GM10847 (cell line): ENCODE measurements around the gene EFNA3.

ENCODE experiments used
- POLR2A ChIP-seq: IDR thresholded peaks from 2 replicates; pipeline ENCODE4 v1.6.1; 2011; ENCODE audit not compliant: insufficient read length; ENCODE audit errors: extremely low read depth

The EFNA3 gene, protein sequence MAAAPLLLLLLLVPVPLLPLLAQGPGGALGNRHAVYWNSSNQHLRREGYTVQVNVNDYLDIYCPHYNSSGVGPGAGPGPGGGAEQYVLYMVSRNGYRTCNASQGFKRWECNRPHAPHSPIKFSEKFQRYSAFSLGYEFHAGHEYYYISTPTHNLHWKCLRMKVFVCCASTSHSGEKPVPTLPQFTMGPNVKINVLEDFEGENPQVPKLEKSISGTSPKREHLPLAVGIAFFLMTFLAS

DNA sequence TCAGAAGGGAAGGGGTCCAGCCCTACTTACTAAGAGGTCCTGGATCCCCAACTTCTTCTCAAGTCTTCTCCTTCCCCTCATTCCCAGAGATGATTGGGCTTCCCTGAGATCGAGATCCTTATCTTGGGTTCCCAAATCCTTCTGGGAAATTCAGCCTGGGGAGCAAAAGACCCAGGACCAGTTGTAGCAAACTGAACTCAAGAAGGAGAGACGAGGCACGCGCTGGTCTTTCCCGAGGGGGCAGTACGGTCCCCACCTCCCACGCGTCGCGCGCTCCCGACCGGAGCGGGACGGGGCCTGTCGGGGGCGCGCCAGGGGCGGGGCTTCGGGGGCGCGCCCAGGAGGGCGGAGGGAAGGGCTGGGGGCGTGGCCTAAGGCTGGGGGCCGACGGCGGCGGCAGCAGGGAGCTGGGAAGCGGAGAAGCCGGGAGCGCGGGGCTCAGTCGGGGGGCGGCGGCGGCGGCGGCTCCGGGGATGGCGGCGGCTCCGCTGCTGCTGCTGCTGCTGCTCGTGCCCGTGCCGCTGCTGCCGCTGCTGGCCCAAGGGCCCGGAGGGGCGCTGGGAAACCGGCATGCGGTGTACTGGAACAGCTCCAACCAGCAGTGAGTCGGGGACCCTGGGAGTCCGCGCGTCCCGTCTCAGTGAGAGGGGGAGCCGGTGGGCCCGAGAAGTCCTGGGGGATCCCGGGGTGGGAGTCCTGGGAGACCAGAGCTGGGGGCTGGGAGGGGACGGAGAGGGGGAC, at the start of gene EFNA3:
EFNA3 (plus strand) TSS at position 369 of the 741 bp plus-strand sequence; CDS start at position 474, 105 bp downstream.
- TF ChIP-seq POLR2A = no peak

- no peak for TF ChIP-seq POLR2A
These were observed 49.0 kb upstream of the EFNA3 start for GRCh38 chr1:155029513-155030242.

- no peak for TF ChIP-seq POLR2A
These were observed 48.3 kb upstream of the EFNA3 start for GRCh38 chr1:155030243-155030795.

- no peak for TF ChIP-seq POLR2A
These were observed 47.7 kb upstream of the EFNA3 start for GRCh38 chr1:155030899-155031298.

DNA sequence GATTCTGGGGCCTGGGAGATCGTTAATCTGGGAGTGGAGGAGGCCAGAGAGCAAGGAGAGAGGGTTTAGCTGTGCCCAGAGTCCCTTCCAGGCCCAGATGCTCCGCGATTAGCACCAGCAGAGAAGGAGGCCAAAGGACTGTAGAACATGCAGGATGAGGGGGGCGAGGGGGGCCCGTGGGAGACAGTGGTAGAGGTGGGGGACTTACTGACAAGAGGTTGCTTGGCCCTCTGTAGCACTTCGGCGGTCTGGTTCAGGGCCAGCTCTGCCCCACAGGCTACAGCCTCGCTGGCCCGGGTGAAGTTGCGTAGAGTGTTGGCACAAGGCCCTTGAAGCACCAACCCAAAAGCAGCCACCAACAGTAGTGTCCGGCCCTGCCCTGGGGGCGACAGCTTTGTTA, 45.8 kb upstream of the EFNA3 start:
- no peak for TF ChIP-seq POLR2A

- TF ChIP-seq POLR2A = no peak
These were observed 45.1 kb upstream of the EFNA3 start, which contains the start of the genes DCST1 and DCST2 for GRCh38 chr1:155033524-155033923. Gene DCST1, plus strand, starts transcription at chr1:155033824. Its CDS starts 213 bp downstream, at chr1:155034037. Gene DCST2, minus strand, starts transcription at chr1:155033781. Its CDS starts 80 bp downstream, at chr1:155033701.

DNA sequence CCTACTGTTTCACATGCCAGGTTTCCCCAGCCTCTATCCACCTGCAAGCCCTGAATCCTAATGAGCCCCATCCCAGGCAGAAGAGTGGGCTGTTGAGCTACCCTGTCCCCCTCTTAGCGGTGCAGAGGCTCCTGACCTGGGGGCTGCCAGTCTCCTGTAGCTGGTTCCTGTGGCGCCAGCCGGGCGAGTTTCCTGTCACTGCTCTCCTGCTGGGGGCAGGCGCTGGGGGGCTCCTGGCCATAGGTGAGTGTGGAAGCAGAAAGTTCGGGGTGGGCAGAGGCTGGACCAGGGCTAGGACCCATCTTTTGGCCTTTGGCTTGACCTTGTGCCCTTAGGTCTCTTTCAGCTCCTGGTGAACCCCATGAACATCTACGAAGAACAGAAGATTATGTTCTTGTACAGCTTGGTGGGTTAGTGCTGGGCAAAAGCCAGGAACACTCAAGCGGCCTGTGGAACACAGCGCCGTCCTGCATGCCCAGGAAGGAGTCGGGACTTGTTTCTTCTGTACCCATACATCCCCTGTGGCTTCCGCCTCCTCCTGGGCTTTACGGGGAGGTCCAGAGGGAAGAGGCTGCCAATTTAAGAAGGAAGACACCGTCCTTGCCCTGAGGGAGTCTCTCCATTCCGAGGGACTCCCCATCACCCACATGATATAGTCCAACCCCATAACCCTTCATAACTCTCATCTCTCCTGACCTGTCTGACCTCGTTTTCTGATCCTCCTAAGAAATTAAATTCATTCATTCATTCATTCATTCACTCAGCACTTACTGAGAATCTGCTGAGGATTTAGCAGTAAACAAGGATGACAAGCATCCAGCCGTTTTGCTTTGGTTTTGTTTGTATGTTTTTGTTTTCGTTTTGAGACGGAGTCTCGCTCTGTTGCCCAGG, 44.1 kb upstream of the EFNA3 start:
- no peak for TF ChIP-seq POLR2A

- no peak for TF ChIP-seq POLR2A
These were observed 42.7 kb upstream of the EFNA3 start for GRCh38 chr1:155035936-155036335.

DNA sequence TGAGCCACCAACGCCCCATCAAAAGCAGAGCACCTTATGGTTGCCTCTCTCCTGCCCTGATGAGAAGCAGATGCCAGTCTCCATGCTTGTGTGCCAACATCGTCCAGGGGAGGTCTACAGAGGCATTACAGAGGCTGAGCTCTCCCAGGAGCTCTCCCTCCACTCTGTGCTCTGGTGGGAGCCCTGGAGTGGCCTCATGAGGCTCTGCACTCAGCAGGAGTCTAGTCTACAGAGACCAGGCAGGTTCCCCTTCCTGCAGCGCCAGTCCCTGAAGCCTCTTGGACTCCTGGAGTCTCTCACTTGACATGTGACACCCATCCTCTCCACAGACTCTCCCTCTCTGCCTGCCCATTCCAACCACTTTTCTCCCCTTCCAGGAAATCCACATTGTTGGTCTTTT, 41.6 kb upstream of the EFNA3 start:
- TF ChIP-seq POLR2A = no peak

- TF ChIP-seq POLR2A = no peak
These were observed 40.7 kb upstream of the EFNA3 start for GRCh38 chr1:155037851-155038441.

- no peak for TF ChIP-seq POLR2A
These were observed 39.9 kb upstream of the EFNA3 start for GRCh38 chr1:155038602-155039307.

DNA sequence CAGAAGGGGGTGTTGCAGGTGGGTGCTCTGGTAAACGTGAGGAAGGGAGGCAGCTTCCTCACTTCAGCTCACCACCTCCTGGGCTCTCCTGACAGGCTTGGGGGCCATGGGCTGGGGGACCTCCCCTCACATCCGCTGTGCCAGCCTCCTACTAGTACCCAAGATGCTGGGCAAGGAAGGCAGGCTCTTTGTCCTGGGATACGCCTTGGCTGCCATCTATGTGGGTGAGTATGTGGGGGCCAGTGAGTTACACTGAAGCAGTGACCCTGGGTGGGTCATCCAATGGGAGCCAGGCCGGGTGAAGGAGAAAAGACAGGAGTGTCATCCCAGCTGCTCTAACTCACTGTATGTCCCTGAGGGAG, 39.3 kb upstream of the EFNA3 start:
- no peak for TF ChIP-seq POLR2A

DNA sequence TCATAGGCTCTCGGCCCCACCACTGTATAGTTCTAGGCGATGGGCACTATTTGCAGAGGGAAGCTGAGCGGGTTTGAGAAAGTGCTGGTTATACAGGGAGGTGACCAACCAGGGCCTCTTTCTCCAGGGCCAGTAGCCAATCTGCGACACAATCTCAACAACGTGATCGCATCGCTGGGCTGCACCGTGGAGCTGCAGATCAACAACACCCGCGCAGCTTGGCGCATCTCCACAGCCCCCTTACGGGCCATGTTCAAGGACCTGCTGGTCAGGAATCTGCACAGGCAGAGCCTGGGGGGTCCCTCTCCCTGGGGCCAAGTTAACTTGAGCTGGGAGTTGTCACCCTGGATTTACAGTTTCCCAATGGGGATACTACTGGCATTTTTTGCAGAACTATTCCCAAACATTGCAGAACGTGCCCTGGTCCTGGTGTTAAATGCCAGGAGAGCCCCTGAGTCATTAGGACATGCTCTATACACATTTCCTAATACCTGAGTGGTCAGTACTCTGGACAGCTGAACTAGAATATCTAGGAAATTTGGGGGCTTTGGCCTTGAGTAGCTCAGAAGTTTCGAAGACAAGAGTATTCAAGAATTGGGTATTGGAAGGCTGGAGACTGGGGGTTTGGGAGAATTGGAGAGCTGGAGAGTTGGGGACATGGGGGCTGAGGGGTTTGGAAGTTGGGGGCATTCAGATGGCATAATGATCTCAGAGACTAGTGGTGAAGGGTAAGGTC, 38.1 kb upstream of the EFNA3 start:
- no peak for TF ChIP-seq POLR2A
